ENCODE data around the gene KCNQ1. TPM values are rescaled to one million over a fixed set of nuclear protein-coding genes. Genes with fewer than 3 reads are reported as not detected.

KCNQ1 gene
- total and polyA plus RNA-seq, 2 of the 13 experiments (the other 11 are each of a cell fraction or from before 2014, with no cell fraction given): 0.02 to 0.08 TPM

GRCh38 chr11:2561696-2562581, 117.1 kb downstream of the KCNQ1 start (continued):
- TF ChIP-seq ZNF121 (CRISPR knock-in tag; IDR thresholded peaks at IDR 0.05): peak; percentile 86
- TF ChIP-seq ZMYM4 (CRISPR knock-in tag; IDR thresholded peaks at IDR 0.05): 0 out of 2 replicates have a peak, but pooled peaks have one; percentile 38
- no peak for TF ChIP-seq SIX1 (CRISPR knock-in tag; IDR thresholded peaks at IDR 0.05; ENCODE audit: borderline replicate concordance)
- no peak for TF ChIP-seq ETS1 (CRISPR knock-in tag; IDR thresholded peaks at IDR 0.05)
- no peak for TF ChIP-seq ZNF597 (CRISPR knock-in tag; IDR thresholded peaks at IDR 0.05)
- no peak for TF ChIP-seq THAP11 (CRISPR knock-in tag; IDR thresholded peaks at IDR 0.05)
- TF ChIP-seq EEA1 (CRISPR knock-in tag; IDR thresholded peaks at IDR 0.05; ENCODE audit: borderline replicate concordance): no peak
- no peak for TF ChIP-seq SNAPC2 (CRISPR knock-in tag; IDR thresholded peaks at IDR 0.05)
- TF ChIP-seq STAT5B (CRISPR knock-in tag; IDR thresholded peaks at IDR 0.05): no peak
- peak; percentile 52; the same call in 1 of the 2 replicates for TF ChIP-seq ZNF768 (CRISPR knock-in tag; IDR thresholded peaks at IDR 0.05)
- TF ChIP-seq ZNF7 (CRISPR knock-in tag; IDR thresholded peaks at IDR 0.05): no peak
- no peak for TF ChIP-seq DBP (CRISPR knock-in tag; IDR thresholded peaks at IDR 0.05; ENCODE audit: not compliant biosample characterization)
- no peak for TF ChIP-seq E2F2 (CRISPR knock-in tag; IDR thresholded peaks at IDR 0.05; ENCODE audit: borderline replicate concordance)
- peak in 1 of 2 experiments; percentile 50; a peak in 1 of 4 replicates for TF ChIP-seq EP300 (IDR thresholded peaks at IDR 0.05; ENCODE audit: low read depth in 2 of 2, low read length in 2 of 2)
- no peak for TF ChIP-seq EP300 (CRISPR knock-in tag; IDR thresholded peaks at IDR 0.05; ENCODE audit: borderline replicate concordance)
- TF ChIP-seq RBAK (CRISPR knock-in tag; IDR thresholded peaks at IDR 0.05): no peak
- TF ChIP-seq ZNF251 (CRISPR knock-in tag; IDR thresholded peaks at IDR 0.05): no peak
- TF ChIP-seq ZNF83 (CRISPR knock-in tag; IDR thresholded peaks at IDR 0.05; ENCODE audit: borderline replicate concordance): no peak
- peak; percentile 55 for TF ChIP-seq TAF1 (CRISPR knock-in tag; IDR thresholded peaks at IDR 0.05)
- no peak for TF ChIP-seq IRX3 (CRISPR knock-in tag; IDR thresholded peaks at IDR 0.05; ENCODE audit: borderline replicate concordance, low read depth)
- TF ChIP-seq PPARG (CRISPR knock-in tag; conservative IDR thresholded peaks at IDR 0.05): no peak
- no peak for TF ChIP-seq PRDM4 (CRISPR knock-in tag; IDR thresholded peaks at IDR 0.05; ENCODE audit: borderline replicate concordance)
- no peak; the same call in 1 of the 2 replicates for TF ChIP-seq FOXO1 (CRISPR knock-in tag; IDR thresholded peaks at IDR 0.05)
- peak; percentile 49 for TF ChIP-seq XRCC5 (optimal IDR thresholded peaks at IDR 0.05; ENCODE audit: low read length)

Data from HepG2 (cell line).